ENCODE results near the gene SLC38A4.

SLC38A4 gene

DNA sequence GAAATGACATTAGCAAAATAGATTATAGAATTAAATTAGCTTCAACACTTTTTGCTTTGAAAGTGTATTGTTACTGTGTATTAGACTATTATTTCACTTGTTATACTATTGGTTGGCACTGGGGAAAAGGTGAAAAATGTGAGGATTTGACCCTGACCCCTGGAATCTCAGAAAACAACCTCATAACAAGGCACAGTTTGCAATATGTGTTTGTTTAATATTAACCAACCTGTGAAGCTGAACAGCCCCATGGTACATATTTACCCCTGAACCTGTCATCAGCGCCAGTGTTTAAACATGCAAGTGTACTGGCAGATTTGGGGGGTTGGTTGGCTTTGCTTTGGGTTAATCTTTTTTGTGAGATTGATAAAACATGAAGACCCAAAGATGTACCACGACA is 11.7 kb downstream of the SLC38A4 start:
- Mint-ChIP-seq H3K9me3 (no peaks in the 10 kb centered on the region), H3K36me3 (ENCODE audit: low read depth) (no peaks in the 10 kb centered on the region), H3K27me3 (ENCODE audit: low read depth) (no peaks in the 10 kb centered on the region), H3K4me3 (no peak overlapping the region), H3K4me1 (peaks cover 8% of the 10 kb centered on the region), H3K27ac (peak overlapping the region in 1 of 3 experiments; percentile 87)
- TF ChIP-seq, protein P1, sequence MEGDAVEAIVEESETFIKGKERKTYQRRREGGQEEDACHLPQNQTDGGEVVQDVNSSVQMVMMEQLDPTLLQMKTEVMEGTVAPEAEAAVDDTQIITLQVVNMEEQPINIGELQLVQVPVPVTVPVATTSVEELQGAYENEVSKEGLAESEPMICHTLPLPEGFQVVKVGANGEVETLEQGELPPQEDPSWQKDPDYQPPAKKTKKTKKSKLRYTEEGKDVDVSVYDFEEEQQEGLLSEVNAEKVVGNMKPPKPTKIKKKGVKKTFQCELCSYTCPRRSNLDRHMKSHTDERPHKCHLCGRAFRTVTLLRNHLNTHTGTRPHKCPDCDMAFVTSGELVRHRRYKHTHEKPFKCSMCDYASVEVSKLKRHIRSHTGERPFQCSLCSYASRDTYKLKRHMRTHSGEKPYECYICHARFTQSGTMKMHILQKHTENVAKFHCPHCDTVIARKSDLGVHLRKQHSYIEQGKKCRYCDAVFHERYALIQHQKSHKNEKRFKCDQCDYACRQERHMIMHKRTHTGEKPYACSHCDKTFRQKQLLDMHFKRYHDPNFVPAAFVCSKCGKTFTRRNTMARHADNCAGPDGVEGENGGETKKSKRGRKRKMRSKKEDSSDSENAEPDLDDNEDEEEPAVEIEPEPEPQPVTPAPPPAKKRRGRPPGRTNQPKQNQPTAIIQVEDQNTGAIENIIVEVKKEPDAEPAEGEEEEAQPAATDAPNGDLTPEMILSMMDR (IDR thresholded peaks at IDR 0.05; ENCODE audit: unreplicated experiment in 3 of 3): no peak

DNA sequence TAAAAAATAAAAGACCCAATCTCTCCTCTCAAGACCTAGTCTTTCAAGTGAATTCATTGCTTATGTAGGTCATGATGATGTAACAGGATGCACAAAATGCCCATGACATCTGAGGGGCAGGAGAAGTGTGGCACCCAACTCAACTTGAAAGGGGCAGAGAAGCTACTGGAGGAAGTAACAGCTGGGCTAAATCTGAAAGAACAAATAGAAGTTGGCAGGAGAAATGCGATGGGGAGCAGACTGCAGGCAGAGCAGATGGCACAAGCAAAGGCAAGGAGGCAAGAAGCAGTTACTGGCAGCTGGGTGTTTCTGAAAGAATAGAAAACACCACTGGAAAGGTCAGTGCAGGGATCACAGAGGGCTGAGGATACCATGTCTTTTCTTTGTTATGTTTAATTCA is 14.6 kb downstream of the SLC38A4 start:
- TF ChIP-seq, protein P1 (IDR thresholded peaks at IDR 0.05; ENCODE audit: unreplicated experiment in 3 of 3): no peak
- H3K4me3 Mint-ChIP-seq: no peak overlapping the region
- peak overlapping the region in 2 of 3 experiments; percentile 1 to 8 for H3K27ac Mint-ChIP-seq
- H3K4me1 Mint-ChIP-seq: peaks cover 8% of the 10 kb centered on the region
- no peaks in the 10 kb centered on the region for H3K36me3 Mint-ChIP-seq (ENCODE audit: low read depth)
- H3K27me3 Mint-ChIP-seq (ENCODE audit: low read depth): no peaks in the 10 kb centered on the region
- H3K9me3 Mint-ChIP-seq: no peaks in the 10 kb centered on the region

DNA sequence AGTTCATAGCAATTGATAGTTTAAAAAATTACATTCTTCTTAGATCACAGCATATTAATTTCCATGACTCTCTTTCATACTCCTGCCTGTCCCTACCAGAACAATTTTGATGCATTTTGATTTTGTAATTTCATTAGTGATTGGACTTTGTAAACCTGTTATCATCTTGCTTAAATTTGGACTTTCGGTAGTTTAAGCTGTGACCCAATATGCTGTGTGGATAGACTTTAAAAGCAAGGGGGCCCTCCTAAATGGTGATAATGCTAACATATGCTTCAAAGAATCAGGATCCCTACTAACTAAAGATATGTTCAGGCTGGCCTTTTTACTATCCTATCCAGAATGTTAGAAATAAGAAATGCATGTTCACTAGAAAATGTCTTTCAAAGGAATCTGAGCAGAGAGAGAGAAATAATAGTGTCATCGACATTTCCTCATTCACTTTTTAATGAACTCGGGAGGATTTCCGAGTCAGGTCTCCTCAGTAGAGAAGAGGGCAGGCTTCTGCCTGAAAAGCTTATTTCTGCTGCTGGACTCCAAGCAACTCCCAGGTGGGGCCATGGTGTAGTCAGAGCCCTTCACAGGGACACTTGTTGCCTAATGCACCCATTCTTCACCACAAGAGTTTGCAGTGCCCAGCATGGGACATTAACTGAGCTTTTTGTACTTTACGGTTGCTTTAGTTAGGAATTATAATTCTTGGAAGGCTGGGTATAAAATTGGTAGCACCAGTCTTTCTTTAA is 16.7 kb downstream of the SLC38A4 start:
- H3K27me3 Mint-ChIP-seq (ENCODE audit: low read depth): no peaks in the 10 kb centered on the region
- H3K9me3 Mint-ChIP-seq: no peaks in the 10 kb centered on the region
- H3K36me3 Mint-ChIP-seq (ENCODE audit: low read depth): no peaks in the 10 kb centered on the region
- no peak overlapping the region for H3K27ac Mint-ChIP-seq
- H3K4me3 Mint-ChIP-seq: no peak overlapping the region
- TF ChIP-seq, protein P1 (IDR thresholded peaks at IDR 0.05; ENCODE audit: unreplicated experiment in 3 of 3): no peak
- no peaks in the 10 kb centered on the region for H3K4me1 Mint-ChIP-seq

DNA sequence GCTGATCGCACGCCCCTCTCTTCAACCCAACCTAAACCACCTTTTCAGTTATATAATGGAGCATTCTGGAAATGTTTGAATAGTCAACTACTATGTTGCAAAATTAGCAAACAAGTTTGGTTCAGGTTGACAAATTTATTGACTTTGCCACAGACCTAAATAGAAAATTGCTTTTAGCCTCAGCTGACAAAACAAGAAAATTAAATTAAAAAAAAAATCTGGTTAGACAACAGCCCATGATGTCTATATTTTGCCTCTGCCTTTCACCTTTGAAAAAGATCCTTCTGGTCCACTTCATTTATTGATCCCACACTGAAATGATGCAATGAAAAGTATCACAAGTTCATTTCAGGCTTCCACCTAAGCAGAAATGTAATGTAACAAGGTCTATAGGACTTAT is 17.5 kb downstream of the SLC38A4 start:
- Mint-ChIP-seq H3K4me3 (no peak overlapping the region), H3K9me3 (no peaks in the 10 kb centered on the region), H3K27ac (no peak overlapping the region), H3K36me3 (ENCODE audit: low read depth) (no peaks in the 10 kb centered on the region), H3K4me1 (no peaks in the 10 kb centered on the region), H3K27me3 (ENCODE audit: low read depth) (no peaks in the 10 kb centered on the region)
- TF ChIP-seq, protein P1 (IDR thresholded peaks at IDR 0.05; ENCODE audit: unreplicated experiment in 3 of 3): no peak

DNA sequence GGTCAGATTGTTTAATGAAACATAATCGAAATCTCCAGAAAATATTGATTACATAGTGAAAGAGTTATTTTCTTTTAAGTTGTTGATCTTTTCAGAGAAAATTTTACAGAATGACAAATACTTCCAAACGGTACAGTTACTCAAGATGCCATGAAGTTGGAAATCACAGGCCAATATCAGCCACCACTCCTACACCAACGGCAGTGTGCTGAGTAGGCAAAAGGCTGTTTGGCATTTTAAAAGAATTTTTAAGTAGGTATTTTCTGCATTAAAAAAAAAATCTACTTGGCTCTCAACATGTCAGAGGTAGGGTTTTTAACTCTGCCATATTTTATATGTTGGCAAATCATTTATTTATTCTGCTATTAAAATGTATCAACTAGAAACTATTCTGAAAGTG is 21.7 kb downstream of the SLC38A4 start:
- Mint-ChIP-seq H3K27me3 (ENCODE audit: low read depth) (no peaks in the 10 kb centered on the region), H3K36me3 (ENCODE audit: low read depth) (no peaks in the 10 kb centered on the region), H3K9me3 (no peaks in the 10 kb centered on the region), H3K4me3 (no peak overlapping the region), H3K27ac (peak overlapping the region in 1 of 3 experiments; percentile 60), H3K4me1 (no peaks in the 10 kb centered on the region)
- TF ChIP-seq, protein P1 (IDR thresholded peaks at IDR 0.05; ENCODE audit: unreplicated experiment in 3 of 3): no peak

DNA sequence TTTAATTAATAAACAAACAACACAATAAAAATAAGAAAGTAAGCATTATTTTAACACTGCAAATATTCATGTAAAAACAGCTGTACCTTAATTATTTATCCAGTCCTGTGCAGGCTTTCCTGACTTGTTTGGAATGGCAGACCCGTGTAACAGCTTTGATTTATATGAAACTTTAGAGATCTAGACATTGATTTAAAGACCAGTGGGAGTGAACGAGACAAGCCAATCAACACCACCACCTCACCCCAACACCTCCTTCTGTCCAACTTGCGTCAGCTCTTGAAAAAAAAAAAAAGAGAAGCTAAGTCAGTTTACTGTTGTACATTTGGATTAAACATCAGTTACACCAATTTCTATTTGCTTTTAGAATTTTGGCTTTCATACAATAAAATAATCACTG is 22.3 kb downstream of the SLC38A4 start:
- TF ChIP-seq, protein P1 (IDR thresholded peaks at IDR 0.05; ENCODE audit: unreplicated experiment in 3 of 3): no peak
- Mint-ChIP-seq H3K27ac (peak overlapping the region in 1 of 3 experiments; percentile 60), H3K27me3 (ENCODE audit: low read depth) (no peaks in the 10 kb centered on the region), H3K4me1 (no peaks in the 10 kb centered on the region), H3K36me3 (ENCODE audit: low read depth) (no peaks in the 10 kb centered on the region), H3K4me3 (no peak overlapping the region), H3K9me3 (no peaks in the 10 kb centered on the region)
